ENCODE results near the gene ACE. TPM values are rescaled to one million over a fixed set of nuclear protein-coding genes. Genes with fewer than 3 reads are reported as not detected.
A peak's percentile ranks its signal among the peaks of the same experiment; 100 is the strongest.

Gene ACE
- total and polyA plus RNA-seq, 10 donors = 0.61 to 17.3 (median 8.2) TPM

DNA sequence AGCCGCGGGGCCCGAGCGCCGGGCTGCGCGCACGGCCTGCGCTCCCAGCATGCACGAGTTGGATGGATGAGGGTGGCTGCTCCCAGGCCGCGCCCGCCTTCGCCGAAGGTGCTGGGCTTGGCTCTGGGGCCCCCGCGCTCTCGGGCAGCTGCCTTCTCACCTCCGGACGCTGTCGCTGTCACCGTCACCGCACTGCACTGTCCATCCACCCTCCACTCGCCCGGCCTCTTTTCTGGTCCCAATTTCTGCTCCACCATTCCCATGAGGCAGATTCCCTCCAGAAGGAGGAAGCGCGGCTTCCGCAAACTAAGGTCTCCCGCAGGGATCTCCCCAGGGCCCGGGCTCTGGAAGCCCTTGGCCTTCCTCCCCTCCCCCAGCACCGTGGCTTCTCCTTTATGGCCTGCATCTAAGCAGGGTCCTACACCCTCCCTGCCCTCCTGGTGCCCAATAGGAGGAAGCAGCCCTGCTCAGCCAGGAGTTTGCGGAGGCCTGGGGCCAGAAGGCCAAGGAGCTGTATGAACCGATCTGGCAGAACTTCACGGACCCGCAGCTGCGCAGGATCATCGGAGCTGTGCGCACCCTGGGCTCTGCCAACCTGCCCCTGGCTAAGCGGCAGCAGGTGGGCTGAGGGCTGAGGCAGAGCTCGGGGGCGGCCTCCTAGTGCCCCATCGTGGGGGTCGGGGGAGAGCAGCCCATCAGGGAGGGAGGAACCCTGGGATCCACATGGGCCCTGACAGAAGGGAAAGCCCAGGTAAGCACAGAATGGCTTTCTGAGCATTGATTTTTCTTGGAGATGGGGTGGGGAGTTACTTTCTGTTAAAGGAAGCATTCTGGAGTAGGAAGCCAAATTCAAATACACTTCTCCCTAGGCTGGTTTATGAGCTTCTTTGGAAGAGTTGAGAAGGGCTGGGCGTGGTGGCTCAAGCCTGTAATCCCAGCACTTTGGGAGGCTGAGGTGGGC, 899 bp downstream of the ACE start:
- H3K4me1 ChIP-seq = peaks cover 10 to 57% (median 37%) of the 10 kb centered on the region in 6 donors
- H3K9me3 ChIP-seq = no peaks in the 10 kb centered on the region
- H3K36me3 ChIP-seq = no peaks in the 10 kb centered on the region
- WGBS, 5 donors = 12 to 27% (median 15%) methylated on average over 21 to 44 of the region's 44 CpGs
- TF ChIP-seq POLR2AphosphoS5 (IDR thresholded peaks at IDR 0.05) = no peak
- TF ChIP-seq POLR2A (IDR thresholded peaks at IDR 0.05) = no peak
- TF ChIP-seq, protein P1, sequence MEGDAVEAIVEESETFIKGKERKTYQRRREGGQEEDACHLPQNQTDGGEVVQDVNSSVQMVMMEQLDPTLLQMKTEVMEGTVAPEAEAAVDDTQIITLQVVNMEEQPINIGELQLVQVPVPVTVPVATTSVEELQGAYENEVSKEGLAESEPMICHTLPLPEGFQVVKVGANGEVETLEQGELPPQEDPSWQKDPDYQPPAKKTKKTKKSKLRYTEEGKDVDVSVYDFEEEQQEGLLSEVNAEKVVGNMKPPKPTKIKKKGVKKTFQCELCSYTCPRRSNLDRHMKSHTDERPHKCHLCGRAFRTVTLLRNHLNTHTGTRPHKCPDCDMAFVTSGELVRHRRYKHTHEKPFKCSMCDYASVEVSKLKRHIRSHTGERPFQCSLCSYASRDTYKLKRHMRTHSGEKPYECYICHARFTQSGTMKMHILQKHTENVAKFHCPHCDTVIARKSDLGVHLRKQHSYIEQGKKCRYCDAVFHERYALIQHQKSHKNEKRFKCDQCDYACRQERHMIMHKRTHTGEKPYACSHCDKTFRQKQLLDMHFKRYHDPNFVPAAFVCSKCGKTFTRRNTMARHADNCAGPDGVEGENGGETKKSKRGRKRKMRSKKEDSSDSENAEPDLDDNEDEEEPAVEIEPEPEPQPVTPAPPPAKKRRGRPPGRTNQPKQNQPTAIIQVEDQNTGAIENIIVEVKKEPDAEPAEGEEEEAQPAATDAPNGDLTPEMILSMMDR (IDR thresholded peaks at IDR 0.05 in 8 of 11, conservative IDR thresholded peaks at IDR 0.05 in 3 of 11) = no peak
- peaks cover 0 to 83% (median 29%) of the 10 kb centered on the region in 7 donors for H3K27me3 ChIP-seq (replicated peaks in 1 of 7)
- H3K4me3 ChIP-seq = peak overlapping the region; percentile 9 to 78 (median 56)
- no peak for DNase-seq
- H3K27ac ChIP-seq = peak overlapping the region in 1 of 8 donors; percentile 17
- intact Hi-C loops (cut with DNase I; ENCODE audit: low total_unique reads) = loop anchor here (5.0 kb wide), 1 partner anchor 55 kb away; no protein-coding TSS in a partner anchor

DNA sequence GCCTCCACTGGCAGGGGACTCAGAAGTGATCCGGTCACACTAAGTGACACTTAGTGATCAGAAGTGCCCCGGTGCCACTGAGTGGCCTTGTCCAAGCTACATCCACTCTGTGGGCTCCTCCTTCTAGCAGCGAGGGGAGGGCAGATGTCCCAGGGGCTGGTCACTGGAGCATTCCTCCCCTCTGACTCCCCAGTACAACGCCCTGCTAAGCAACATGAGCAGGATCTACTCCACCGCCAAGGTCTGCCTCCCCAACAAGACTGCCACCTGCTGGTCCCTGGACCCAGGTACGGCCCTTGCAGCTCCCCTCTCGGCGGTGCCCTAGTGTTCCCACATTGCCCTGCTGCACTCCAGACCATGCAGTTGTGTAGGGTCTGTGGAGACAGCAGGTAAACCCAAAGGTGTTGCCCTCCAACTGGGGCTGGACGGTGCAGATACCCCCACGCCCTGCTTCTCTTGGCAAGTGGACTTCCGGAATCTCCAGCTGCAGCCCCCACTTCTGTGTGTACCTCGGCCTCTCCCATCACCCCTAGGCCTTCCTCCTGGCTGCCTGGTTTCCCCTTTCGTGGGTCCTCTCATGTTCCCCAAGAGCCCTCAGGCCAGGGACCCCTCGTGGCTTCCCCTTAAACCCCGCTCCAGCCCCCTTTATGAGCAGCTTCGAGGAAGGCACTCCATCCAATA, 2.1 kb downstream of the ACE start:
- peak; percentile 92 for DNase-seq
- intact Hi-C loops (cut with DNase I; ENCODE audit: low total_unique reads) = loop anchor here (5.0 kb wide), 1 partner anchor 57 kb away; no protein-coding TSS in a partner anchor
- no peaks in the 10 kb centered on the region for H3K36me3 ChIP-seq
- 34 to 44% (median 38%) methylated on average over 15 to 16 of the region's 16 CpGs for WGBS, 5 donors
- peaks cover 10 to 55% (median 37%) of the 10 kb centered on the region in 6 donors for H3K4me1 ChIP-seq
- H3K4me3 ChIP-seq = no peak overlapping the region
- peaks cover 0 to 85% (median 29%) of the 10 kb centered on the region in 7 donors for H3K27me3 ChIP-seq (replicated peaks in 1 of 7)
- TF ChIP-seq, protein P1 (IDR thresholded peaks at IDR 0.05 in 8 of 11, conservative IDR thresholded peaks at IDR 0.05 in 3 of 11) = peak; percentile 53 to 89 (median 76)
- TF ChIP-seq POLR2A (IDR thresholded peaks at IDR 0.05) (no peak), POLR2AphosphoS5 (IDR thresholded peaks at IDR 0.05) (peak in 1 of 3 donors; percentile 23)
- no peaks in the 10 kb centered on the region for H3K9me3 ChIP-seq
- no peak overlapping the region for H3K27ac ChIP-seq

DNA sequence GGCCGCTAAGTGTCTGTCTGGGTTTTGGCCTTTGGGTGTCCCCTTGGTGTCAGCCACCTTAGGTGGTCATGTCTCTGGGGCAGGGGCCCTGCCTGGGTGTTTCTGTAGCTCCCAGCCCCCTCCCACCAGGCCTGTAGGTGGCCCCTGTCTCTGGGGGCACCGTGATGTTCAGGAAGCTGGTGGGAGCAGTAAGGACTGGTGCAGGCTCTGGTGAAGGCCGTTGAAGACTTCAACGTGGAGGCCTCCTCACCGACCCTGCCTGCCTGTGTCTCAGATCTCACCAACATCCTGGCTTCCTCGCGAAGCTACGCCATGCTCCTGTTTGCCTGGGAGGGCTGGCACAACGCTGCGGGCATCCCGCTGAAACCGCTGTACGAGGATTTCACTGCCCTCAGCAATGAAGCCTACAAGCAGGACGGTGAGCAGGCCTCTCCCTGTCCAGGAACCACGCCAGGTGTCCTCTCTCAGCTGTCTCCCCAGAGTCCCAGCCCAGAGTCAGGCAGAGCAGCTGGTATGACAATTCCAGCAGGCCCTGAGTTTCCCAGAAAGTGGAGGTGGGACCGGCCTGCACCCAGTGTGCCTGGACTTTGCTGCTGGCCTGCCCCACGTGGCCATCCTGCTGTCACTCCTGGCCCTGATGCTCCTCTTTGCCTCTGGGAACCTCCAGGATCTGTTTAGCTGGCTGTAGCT, 2.8 kb downstream of the ACE start:
- peak; percentile 51 for DNase-seq
- WGBS, 5 donors = 76 to 89% (median 83%) methylated on average over 8 to 17 of the region's 17 CpGs

More for the DNA sequence above, 2.8 kb downstream of the ACE start:
- Histone ChIP-seq H3K4me1 (peaks cover 10 to 48% (median 37%) of the 10 kb centered on the region in 6 donors), H3K36me3 (no peaks in the 10 kb centered on the region), H3K4me3 (no peak overlapping the region), H3K27ac (no peak overlapping the region), H3K27me3 (replicated peaks in 1 of 7) (peaks cover 0 to 83% (median 29%) of the 10 kb centered on the region in 7 donors), H3K9me3 (no peaks in the 10 kb centered on the region)
- TF ChIP-seq, protein P1 (IDR thresholded peaks at IDR 0.05 in 8 of 11, conservative IDR thresholded peaks at IDR 0.05 in 3 of 11) = no peak
- TF ChIP-seq POLR2AphosphoS5 (IDR thresholded peaks at IDR 0.05) (no peak), POLR2A (IDR thresholded peaks at IDR 0.05) (no peak)
- intact Hi-C loops (cut with DNase I; ENCODE audit: low total_unique reads) = loop anchor here (5.0 kb wide), 1 partner anchor 57 kb away; no protein-coding TSS in a partner anchor

All from spleen (tissue), 11 donors.